Mesendoderm (in vitro differentiated cells): Measurements from ENCODE around the gene PDE1C.
A peak's percentile ranks its signal among the peaks of the same experiment; 100 is the strongest.

Experiments used
- DNase-seq: peaks from one replicate; pipeline ENCODE4 v3.0.0; 2013
- H2AK5ac ChIP-seq: 2 replicates; pipeline ENCODE4 v1.6.1; 2013; ENCODE audit warnings: low read length, inconsistent platforms
- H2BK120ac ChIP-seq: 2 replicates; pipeline ENCODE4 v1.6.1; 2013; ENCODE audit warnings: low read depth, mild to moderate bottlenecking, low read length, moderate library complexity, mixed read lengths
- H2BK15ac ChIP-seq: replicated peaks from 2 replicates; pipeline ENCODE4 v1.6.1; 2013; ENCODE audit warnings: low read depth, mild to moderate bottlenecking, moderate library complexity
- H2BK5ac ChIP-seq: 2 replicates; pipeline ENCODE4 v1.6.1; 2013; ENCODE audit warnings: low read length, inconsistent platforms
- H3K18ac ChIP-seq: 2 replicates; pipeline ENCODE4 v1.6.1; 2013; ENCODE audit warnings: mild to moderate bottlenecking, low read length, mixed read lengths
- H3K23ac ChIP-seq: one replicate; pipeline ENCODE4 v1.6.1; 2013; ENCODE audit warnings: low read length
- H3K27ac ChIP-seq: 2 replicates; pipeline ENCODE4 v1.5.1; 2013; ENCODE audit warnings: low read depth, mild to moderate bottlenecking, inconsistent platforms, low read length, moderate library complexity
- H3K27me3 ChIP-seq: 2 replicates; pipeline ENCODE4 v1.6.1; 2013; ENCODE audit warnings: low read length, control low read depth, mild to moderate bottlenecking, inconsistent platforms; ENCODE audit not compliant: insufficient read depth, poor library complexity
- H3K36me3 ChIP-seq: 2 replicates; pipeline ENCODE4 v1.6.1; 2013; ENCODE audit warnings: low read length, inconsistent platforms; ENCODE audit not compliant: control insufficient read depth, insufficient read depth
- H3K4ac ChIP-seq: one replicate; pipeline ENCODE4 v1.6.1; 2013; ENCODE audit warnings: low read depth, mild to moderate bottlenecking, low read length, moderate library complexity
- H3K4me1 ChIP-seq: 2 replicates; pipeline ENCODE4 v1.6.1; 2013; ENCODE audit warnings: low read depth, low read length, inconsistent platforms; ENCODE audit not compliant: control insufficient read depth
- H3K4me2 ChIP-seq: 2 replicates; pipeline ENCODE4 v1.6.1; 2013; ENCODE audit warnings: low read length
- H3K4me3 ChIP-seq: 2 replicates; pipeline ENCODE4 v1.5.1; 2013; ENCODE audit warnings: mild to moderate bottlenecking, low read length
- H3K56ac ChIP-seq: one replicate; pipeline ENCODE4 v1.6.1; 2013; ENCODE audit warnings: low read length
- H3K79me1 ChIP-seq: 2 replicates; pipeline ENCODE4 v1.6.1; 2013; ENCODE audit warnings: low read length, inconsistent platforms
- H3K79me2 ChIP-seq: 2 replicates; pipeline ENCODE4 v1.6.1; 2013; ENCODE audit warnings: mild to moderate bottlenecking, low read length; ENCODE audit not compliant: control insufficient read depth, insufficient read depth
- H3K9ac ChIP-seq: 2 replicates; pipeline ENCODE4 v1.6.1; 2013; ENCODE audit warnings: low read length, inconsistent platforms
- H4K5ac ChIP-seq: one replicate; pipeline ENCODE4 v1.6.1; 2013; ENCODE audit warnings: low read length
- H4K8ac ChIP-seq: one replicate; pipeline ENCODE4 v1.6.1; 2013; ENCODE audit warnings: low read depth, mild to moderate bottlenecking, control low read depth, low read length, moderate library complexity
- WGBS: extraction: QIAGEN DNeasy Blood & Tissue Kit; methylation state at CpG from one replicate; pipeline ENCODE4 v1.1.7; 2013; ENCODE audit warnings: low lambda C conversion rate, missing lambda C conversion rate; ENCODE audit not compliant: insufficient coverage; ENCODE audit errors: extremely low coverage; 5-methylcytosine and 5-hydroxymethylcytosine counted together

The PDE1C gene

DNA sequence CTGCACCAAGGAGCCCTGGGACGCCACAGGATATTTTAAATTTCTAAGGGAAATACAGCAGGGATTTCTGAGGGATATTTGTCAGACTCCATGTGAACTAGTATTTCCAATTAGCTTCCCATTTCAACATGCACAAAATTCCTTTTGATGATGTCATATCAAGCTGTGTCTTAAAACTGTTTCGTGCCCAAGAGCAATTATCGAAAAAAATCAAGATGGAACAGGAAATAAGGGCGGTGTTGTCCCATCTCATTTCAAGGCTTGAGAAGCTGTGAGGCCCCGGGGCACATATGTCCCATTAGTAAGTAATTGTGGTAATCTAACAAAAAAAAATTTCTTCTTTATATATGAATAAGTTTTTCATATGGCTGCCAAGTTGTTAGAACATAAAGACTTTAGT lies 335.8 kb downstream of the PDE1C start:
- WGBS: no CpG with 5 or more reads among the region's 5 CpGs

DNA sequence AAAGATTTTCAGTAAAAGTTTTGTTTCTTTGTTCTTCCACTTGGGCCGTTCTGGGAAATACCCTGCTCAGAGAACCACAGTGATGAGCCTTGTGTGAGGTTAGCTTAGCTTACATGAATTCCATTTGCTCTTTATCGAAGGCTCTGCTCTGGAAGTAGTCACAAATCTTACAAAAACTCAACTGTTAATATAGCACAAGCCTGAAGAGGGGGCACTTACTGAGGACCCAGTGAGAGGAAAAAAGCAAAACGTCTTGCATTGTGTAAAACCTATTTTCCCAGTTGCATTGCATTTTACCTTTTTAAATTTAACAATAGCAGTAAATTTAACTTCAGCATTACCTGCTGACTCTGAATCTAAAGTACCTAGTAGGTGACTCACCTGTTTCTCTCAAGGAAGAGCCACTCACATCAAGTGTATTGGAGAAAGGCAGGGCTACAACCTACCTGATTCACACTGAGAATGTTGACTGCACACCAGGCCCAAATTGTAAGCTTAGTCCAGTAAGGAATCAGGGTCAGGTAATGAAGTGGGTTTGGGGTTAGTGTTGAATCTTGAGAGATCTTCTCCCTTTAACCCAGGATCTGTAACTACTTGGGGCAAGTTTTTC lies 340.9 kb downstream of the PDE1C start:
- no CpG with 5 or more reads among the region's 3 CpGs for WGBS
- peak; percentile 21 for DNase-seq
- Histone ChIP-seq H3K27ac (no peak overlapping the region), H2BK120ac (no peak overlapping the region), H3K23ac (no peak overlapping the region), H4K5ac (no peak overlapping the region), H3K36me3 (no peaks in the 10 kb centered on the region), H2AK5ac (no peak overlapping the region), H2BK15ac (no peak overlapping the region), H3K4me3 (no peak overlapping the region), H3K18ac (no peak overlapping the region), H3K56ac (no peak overlapping the region), H3K27me3 (no peaks in the 10 kb centered on the region), H3K4me2 (no peak overlapping the region), H4K8ac (no peak overlapping the region), H3K79me1 (no peaks in the 10 kb centered on the region), H3K4ac (no peak overlapping the region), H3K4me1 (no peaks in the 10 kb centered on the region), H3K9ac (no peak overlapping the region), H2BK5ac (no peak overlapping the region), H3K79me2 (no peaks in the 10 kb centered on the region)

More for the DNA sequence above, 335.8 kb downstream of the PDE1C start:
- Histone ChIP-seq H2AK5ac (no peak overlapping the region), H3K27ac (no peak overlapping the region), H3K4me2 (no peak overlapping the region), H3K56ac (no peak overlapping the region), H3K79me2 (no peaks in the 10 kb centered on the region), H3K4me1 (no peaks in the 10 kb centered on the region), H2BK5ac (no peak overlapping the region), H2BK15ac (no peak overlapping the region), H3K27me3 (no peaks in the 10 kb centered on the region), H3K4me3 (no peak overlapping the region), H3K9ac (no peak overlapping the region), H3K36me3 (no peaks in the 10 kb centered on the region), H4K8ac (no peak overlapping the region), H3K18ac (no peak overlapping the region), H3K23ac (no peak overlapping the region), H3K4ac (no peak overlapping the region), H2BK120ac (no peak overlapping the region), H3K79me1 (no peaks in the 10 kb centered on the region), H4K5ac (no peak overlapping the region)
- no peak for DNase-seq

DNA sequence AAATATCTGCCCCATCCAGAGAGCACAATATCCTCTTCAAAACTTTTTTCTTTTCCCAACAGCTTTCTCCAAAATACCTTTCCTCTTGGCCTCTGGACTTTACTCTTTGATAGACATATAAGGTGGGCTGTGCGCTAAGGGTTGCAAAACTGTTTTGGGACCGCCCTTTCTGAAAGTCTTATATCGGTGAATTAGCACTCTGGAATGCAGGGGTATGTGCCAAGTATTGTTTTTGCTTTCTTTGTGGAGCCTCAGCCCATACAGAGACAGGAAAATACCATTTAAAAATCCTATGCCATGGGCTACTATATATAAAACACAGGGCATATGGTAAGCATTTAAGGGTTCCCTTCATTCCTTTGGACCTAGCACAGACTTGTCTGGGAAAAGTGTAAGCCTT lies 345.5 kb downstream of the PDE1C start:
- WGBS: no CpG with 5 or more reads among the region's 3 CpGs
- Histone ChIP-seq H3K18ac (no peak overlapping the region), H2AK5ac (no peak overlapping the region), H3K79me2 (no peaks in the 10 kb centered on the region), H3K79me1 (no peaks in the 10 kb centered on the region), H3K4me1 (no peaks in the 10 kb centered on the region), H3K27me3 (no peaks in the 10 kb centered on the region), H3K4me3 (no peak overlapping the region), H2BK5ac (no peak overlapping the region), H3K27ac (no peak overlapping the region), H4K5ac (no peak overlapping the region), H4K8ac (no peak overlapping the region), H3K4ac (no peak overlapping the region), H2BK15ac (no peak overlapping the region), H3K4me2 (no peak overlapping the region), H3K9ac (no peak overlapping the region), H3K56ac (no peak overlapping the region), H3K23ac (no peak overlapping the region), H2BK120ac (no peak overlapping the region), H3K36me3 (no peaks in the 10 kb centered on the region)
- DNase-seq: no peak

DNA sequence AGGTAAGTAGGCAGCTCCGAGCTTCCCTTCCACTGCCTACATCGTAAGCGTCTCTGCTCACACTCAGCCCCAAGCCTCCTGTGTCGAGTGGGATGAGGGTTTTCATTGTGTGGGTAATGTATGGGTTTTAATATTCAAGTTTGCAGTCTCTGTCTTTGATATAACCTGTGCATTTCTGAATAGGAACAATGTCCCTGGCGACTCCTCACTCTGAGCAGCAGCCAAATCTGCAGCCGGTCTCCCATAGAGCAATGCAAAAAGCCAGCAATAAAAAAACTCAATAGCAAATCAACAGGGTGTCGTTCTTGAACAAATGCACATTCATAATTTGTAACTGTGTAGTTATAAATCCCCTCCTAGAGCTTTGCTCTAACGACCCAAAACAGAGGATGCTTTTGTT lies 349.8 kb downstream of the PDE1C start:
- Histone ChIP-seq H3K23ac (no peak overlapping the region), H3K56ac (no peak overlapping the region), H3K4me1 (no peaks in the 10 kb centered on the region), H2BK15ac (no peak overlapping the region), H3K27me3 (no peaks in the 10 kb centered on the region), H3K4me2 (no peak overlapping the region), H3K4ac (no peak overlapping the region), H3K36me3 (no peaks in the 10 kb centered on the region), H3K79me2 (no peaks in the 10 kb centered on the region), H2AK5ac (no peak overlapping the region), H3K79me1 (no peaks in the 10 kb centered on the region), H4K5ac (no peak overlapping the region), H4K8ac (no peak overlapping the region), H3K9ac (no peak overlapping the region), H3K27ac (no peak overlapping the region), H2BK5ac (no peak overlapping the region), H2BK120ac (no peak overlapping the region), H3K4me3 (no peak overlapping the region), H3K18ac (no peak overlapping the region)
- no peak for DNase-seq
- no CpG with 5 or more reads among the region's 8 CpGs for WGBS

DNA sequence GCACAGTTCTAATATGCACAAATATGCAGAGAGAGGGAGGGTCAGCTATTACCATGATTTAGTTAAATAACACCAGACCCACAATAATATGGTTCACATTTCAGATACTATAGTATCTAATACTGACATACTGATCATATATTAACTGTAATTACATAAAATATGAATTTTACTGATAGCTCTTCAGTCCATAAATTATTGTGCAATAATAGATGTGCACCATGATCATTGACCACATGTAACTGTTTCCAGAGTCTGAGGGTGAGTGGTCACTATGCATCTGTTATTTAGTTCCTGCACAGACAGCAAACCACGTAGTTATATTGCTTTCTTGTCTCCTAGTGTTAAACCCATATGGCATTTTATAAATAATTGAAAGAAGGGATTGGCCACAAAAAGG lies 353.9 kb downstream of the PDE1C start:
- H3K79me1 ChIP-seq: no peaks in the 10 kb centered on the region
- DNase-seq: no peak
- no peak overlapping the region for H3K56ac ChIP-seq
- H4K8ac ChIP-seq: no peak overlapping the region
- H3K4me1 ChIP-seq: no peaks in the 10 kb centered on the region
- H2BK15ac ChIP-seq: no peak overlapping the region
- no peak overlapping the region for H2AK5ac ChIP-seq
- no peak overlapping the region for H3K23ac ChIP-seq
- no peak overlapping the region for H3K27ac ChIP-seq
- H3K9ac ChIP-seq: no peak overlapping the region
- H3K27me3 ChIP-seq: no peaks in the 10 kb centered on the region
- no peak overlapping the region for H3K4me2 ChIP-seq
- H3K4me3 ChIP-seq: no peak overlapping the region
- H2BK5ac ChIP-seq: no peak overlapping the region
- H3K4ac ChIP-seq: no peak overlapping the region
- H3K79me2 ChIP-seq: no peaks in the 10 kb centered on the region
- no peak overlapping the region for H2BK120ac ChIP-seq
- no peak overlapping the region for H4K5ac ChIP-seq
- no CpG with 5 or more reads among the region's 1 CpG for WGBS
- no peaks in the 10 kb centered on the region for H3K36me3 ChIP-seq
- no peak overlapping the region for H3K18ac ChIP-seq

DNA sequence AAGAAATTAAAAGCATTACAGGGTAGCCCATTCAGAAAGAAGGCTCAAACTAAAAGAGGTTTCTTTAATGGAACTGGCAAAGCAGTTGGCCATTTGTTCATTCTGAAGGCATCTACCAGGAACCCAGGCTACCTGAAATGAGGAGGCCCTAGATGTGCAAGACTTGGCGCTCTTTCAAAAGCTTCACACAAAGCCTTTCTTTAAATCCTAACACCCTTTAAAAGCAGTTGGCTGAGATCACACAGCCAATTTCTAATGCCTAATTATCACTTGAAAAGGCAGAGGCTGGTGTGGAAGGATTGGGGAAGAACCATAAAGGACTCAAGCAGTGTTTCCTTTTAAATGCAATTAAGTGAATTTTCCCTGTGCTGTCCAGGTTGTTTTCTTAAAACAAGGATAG lies 360.0 kb downstream of the PDE1C start:
- Histone ChIP-seq H3K4ac (no peak overlapping the region), H3K27me3 (no peaks in the 10 kb centered on the region), H2BK15ac (no peak overlapping the region), H3K23ac (no peak overlapping the region), H3K56ac (no peak overlapping the region), H2BK120ac (no peak overlapping the region), H4K5ac (no peak overlapping the region), H3K4me3 (no peak overlapping the region), H3K4me1 (peaks cover 7% of the 10 kb centered on the region), H3K18ac (no peak overlapping the region), H3K9ac (no peak overlapping the region), H2BK5ac (no peak overlapping the region), H3K4me2 (no peak overlapping the region), H3K79me1 (no peaks in the 10 kb centered on the region), H3K79me2 (no peaks in the 10 kb centered on the region), H3K36me3 (no peaks in the 10 kb centered on the region), H4K8ac (no peak overlapping the region), H2AK5ac (no peak overlapping the region), H3K27ac (no peak overlapping the region)
- no CpG with 5 or more reads among the region's 1 CpG for WGBS
- DNase-seq: peak; percentile 42
